SK-N-SH treated with all-trans-retinoic acid at 6 μM for 48 hours (cell line): ENCODE results near the gene HIF3A.

Source experiments
- BACH2 ChIP-seq: fragments of 250-450 bp; sonication (Bioruptor Pico); IDR thresholded peaks from 2 replicates; pipeline ENCODE4 v1.9.0; 2021; ENCODE audit warnings: mild to moderate bottlenecking, borderline replicate concordance
- CREB5 ChIP-seq: fragments of 250-450 bp; sonication (Bioruptor Pico); IDR thresholded peaks from 2 replicates; pipeline ENCODE4 v1.5.1; 2020; ENCODE audit warnings: low read depth, mild to moderate bottlenecking, moderate library complexity
- PATZ1 ChIP-seq: fragments of 250-450 bp; sonication (Bioruptor Pico); IDR thresholded peaks from 2 replicates; pipeline ENCODE4 v1.8.0; 2020; ENCODE audit warnings: mild to moderate bottlenecking, moderate library complexity, borderline replicate concordance
- TOX ChIP-seq: fragments of 250-450 bp; sonication (Bioruptor Pico); IDR thresholded peaks from 2 replicates; pipeline ENCODE4 v1.8.0; 2021; ENCODE audit warnings: mild to moderate bottlenecking, moderate library complexity, borderline replicate concordance
- ZFP30 ChIP-seq: fragments of 450-650 bp; formaldehyde crosslinking; IDR thresholded peaks from 2 replicates; pipeline ENCODE4 v1.5.0; 2022; ENCODE audit warnings: mild to moderate bottlenecking, moderate library complexity

- TF ChIP-seq TOX (CRISPR knock-in tag) (no peak), PATZ1 (CRISPR knock-in tag) (no peak), BACH2 (CRISPR knock-in tag) (no peak), CREB5 (CRISPR knock-in tag) (no peak), ZFP30 (CRISPR knock-in tag) (no peak)
Measured at GRCh38 chr19:46355234-46356148, 58.6 kb downstream of the HIF3A start.
